ENCODE results near the gene CYRIA.

- no peak for TF ChIP-seq CTCF (conservative IDR thresholded peaks at IDR 0.05 in 1 of 2, IDR thresholded peaks at IDR 0.05 in 1 of 2; ENCODE audit: low read depth in 1 of 2, low read length in 2 of 2)
- no peak for TF ChIP-seq EZH2 (IDR thresholded peaks at IDR 0.05; ENCODE audit: low read length, missing control alignments)
Measured at GRCh38 chr2:16641509-16641908, 24.1 kb downstream of the CYRIA start.
